ENCODE results near the gene CKAP5. TPM values are rescaled to one million over a fixed set of nuclear protein-coding genes. Genes with fewer than 3 reads are reported as not detected.

Gene CKAP5
- total RNA-seq, 1 experiment from 2014 or later: 171 TPM

DNA sequence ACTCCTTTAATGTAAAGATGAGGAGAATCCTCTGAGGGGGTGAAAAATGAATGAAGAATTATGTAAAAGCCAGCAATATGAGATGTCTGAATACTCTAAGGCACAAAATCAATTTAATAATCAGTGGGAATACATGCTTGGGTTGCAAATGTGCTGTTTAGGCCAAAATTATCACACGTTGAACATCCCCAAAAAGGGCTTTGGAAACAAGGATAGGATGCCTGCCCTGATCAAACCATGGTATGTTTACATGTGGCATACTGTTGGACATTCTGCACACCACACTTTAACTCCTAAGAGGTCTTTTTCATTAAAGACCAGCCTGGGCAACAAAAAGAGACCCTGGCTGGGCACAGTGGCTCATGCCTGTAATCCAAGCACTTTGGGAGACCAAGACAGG is 100.8 kb downstream of the CKAP5 start (continued):
- no peak for TF ChIP-seq TEAD4 (CRISPR knock-in tag; IDR thresholded peaks at IDR 0.05)
- TF ChIP-seq SP1 (CRISPR knock-in tag; conservative IDR thresholded peaks at IDR 0.05): no peak
- TF ChIP-seq E2F4 (CRISPR knock-in tag; IDR thresholded peaks at IDR 0.05; ENCODE audit: borderline replicate concordance, low read depth): no peak
- TF ChIP-seq RELA (CRISPR knock-in tag; IDR thresholded peaks at IDR 0.05; ENCODE audit: borderline replicate concordance): no peak
- no peak for TF ChIP-seq ZNF671 (CRISPR knock-in tag; IDR thresholded peaks at IDR 0.05)
- TF ChIP-seq ATF6 (CRISPR knock-in tag; IDR thresholded peaks at IDR 0.05): no peak
- no peak for TF ChIP-seq MYBL2 (CRISPR knock-in tag; IDR thresholded peaks at IDR 0.05)
- TF ChIP-seq AFF4 (CRISPR knock-in tag; IDR thresholded peaks at IDR 0.05; ENCODE audit: borderline replicate concordance): no peak

- ChIA-PET CTCF (interaction anchor here (0.6 to 1.1 kb wide), 4 partner anchors 23 to 516 kb away, joined by 3 to 5 read pairs (median 4); no protein-coding TSS in a partner anchor), POLR2A (interaction anchor here (1.0 kb wide), 1 partner anchor 75 kb away, joined by 3 read pairs; no protein-coding TSS in a partner anchor)
- Mint-ChIP-seq H3K4me1 (peaks cover 4% of the 10 kb centered on the region; the same call in 1 of the 2 replicates), H3K4me3 (no peak overlapping the region), H3K9me3 (no peaks in the 10 kb centered on the region), H3K27me3 (ENCODE audit: low read depth) (no peaks in the 10 kb centered on the region), H3K27ac (no peak overlapping the region), H3K36me3 (peaks cover 70% of the 10 kb centered on the region)
- DNase-seq (ENCODE audit: low spot score): no peak
- no peak for ATAC-seq
- TF ChIP-seq ATF3 (CRISPR knock-in tag; conservative IDR thresholded peaks at IDR 0.05) (no peak), CREB1 (CRISPR knock-in tag; IDR thresholded peaks at IDR 0.05) (no peak), ZNF138 (CRISPR knock-in tag; conservative IDR thresholded peaks at IDR 0.05) (no peak), SMAD3 (CRISPR knock-in tag; IDR thresholded peaks at IDR 0.05; ENCODE audit: borderline replicate concordance) (no peak), TEAD1 (CRISPR knock-in tag; IDR thresholded peaks at IDR 0.05) (no peak), SOX15 (CRISPR knock-in tag; IDR thresholded peaks at IDR 0.05) (no peak), RORB (CRISPR knock-in tag; IDR thresholded peaks at IDR 0.05) (no peak), GTF2I (CRISPR knock-in tag; conservative IDR thresholded peaks at IDR 0.05) (no peak), ZNF232 (CRISPR knock-in tag; IDR thresholded peaks at IDR 0.05) (no peak), ZNF416 (CRISPR knock-in tag; IDR thresholded peaks at IDR 0.05) (no peak), AFF4 (CRISPR knock-in tag; IDR thresholded peaks at IDR 0.05; ENCODE audit: borderline replicate concordance) (no peak), HMGA2 (CRISPR knock-in tag; IDR thresholded peaks at IDR 0.05) (no peak), E2F1 (CRISPR knock-in tag; IDR thresholded peaks at IDR 0.05) (no peak), MYBL2 (CRISPR knock-in tag; IDR thresholded peaks at IDR 0.05) (no peak), NR3C1 (CRISPR knock-in tag; conservative IDR thresholded peaks at IDR 0.05; ENCODE audit: low read depth) (no peak)
- TF ChIP-seq, protein P1, sequence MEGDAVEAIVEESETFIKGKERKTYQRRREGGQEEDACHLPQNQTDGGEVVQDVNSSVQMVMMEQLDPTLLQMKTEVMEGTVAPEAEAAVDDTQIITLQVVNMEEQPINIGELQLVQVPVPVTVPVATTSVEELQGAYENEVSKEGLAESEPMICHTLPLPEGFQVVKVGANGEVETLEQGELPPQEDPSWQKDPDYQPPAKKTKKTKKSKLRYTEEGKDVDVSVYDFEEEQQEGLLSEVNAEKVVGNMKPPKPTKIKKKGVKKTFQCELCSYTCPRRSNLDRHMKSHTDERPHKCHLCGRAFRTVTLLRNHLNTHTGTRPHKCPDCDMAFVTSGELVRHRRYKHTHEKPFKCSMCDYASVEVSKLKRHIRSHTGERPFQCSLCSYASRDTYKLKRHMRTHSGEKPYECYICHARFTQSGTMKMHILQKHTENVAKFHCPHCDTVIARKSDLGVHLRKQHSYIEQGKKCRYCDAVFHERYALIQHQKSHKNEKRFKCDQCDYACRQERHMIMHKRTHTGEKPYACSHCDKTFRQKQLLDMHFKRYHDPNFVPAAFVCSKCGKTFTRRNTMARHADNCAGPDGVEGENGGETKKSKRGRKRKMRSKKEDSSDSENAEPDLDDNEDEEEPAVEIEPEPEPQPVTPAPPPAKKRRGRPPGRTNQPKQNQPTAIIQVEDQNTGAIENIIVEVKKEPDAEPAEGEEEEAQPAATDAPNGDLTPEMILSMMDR (IDR thresholded peaks at IDR 0.05): no peak
These were observed 102.3 kb downstream of the CKAP5 start for GRCh38 chr11:46743693-46744339.
